ENCODE data around the gene SELENOV.
"Not testable (repeated sequence)": the region's sequence is repeated elsewhere in the genome, so short reads cannot be mapped to it uniquely, and the experiment has no call there.

Gene SELENOV

DNA sequence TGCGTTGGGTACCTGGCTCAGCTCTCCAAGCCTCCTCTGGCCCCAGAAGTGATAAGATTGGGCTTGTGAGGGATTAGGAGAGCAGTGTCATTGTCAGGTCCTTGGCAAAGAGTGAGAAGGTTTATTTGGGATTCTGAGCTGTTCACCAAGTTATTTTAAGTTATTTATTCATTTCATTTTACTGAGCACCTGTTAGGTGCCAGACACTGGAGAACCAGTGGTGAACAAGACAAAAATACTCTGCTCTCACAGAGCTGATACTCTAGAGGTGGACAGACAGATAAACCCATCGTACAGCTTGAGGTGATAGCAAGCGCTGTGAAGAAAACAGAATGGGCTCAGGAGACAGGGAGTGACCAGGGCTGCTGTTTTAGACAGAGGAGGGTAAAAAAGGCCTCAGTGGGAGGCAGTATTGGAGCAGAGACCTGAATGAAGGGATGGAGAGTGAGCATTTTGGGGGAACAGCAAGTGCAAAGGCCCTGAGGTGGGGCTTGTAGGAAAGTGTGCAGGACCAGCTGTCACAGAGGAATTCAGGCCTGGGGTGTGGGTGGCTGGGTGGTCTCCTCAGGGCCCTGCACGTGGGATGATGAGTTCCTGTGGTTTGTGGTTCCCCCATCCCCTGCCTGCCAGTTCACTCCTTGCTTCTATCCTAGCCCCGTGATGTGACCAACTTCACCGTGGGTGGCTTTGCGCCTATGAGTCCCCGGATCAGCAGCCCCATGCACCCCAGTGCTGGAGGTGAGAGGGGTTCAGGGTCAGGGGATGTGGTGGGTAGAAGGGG lies 43.0 kb upstream of the SELENOV start:
- TF ChIP-seq, protein P1, sequence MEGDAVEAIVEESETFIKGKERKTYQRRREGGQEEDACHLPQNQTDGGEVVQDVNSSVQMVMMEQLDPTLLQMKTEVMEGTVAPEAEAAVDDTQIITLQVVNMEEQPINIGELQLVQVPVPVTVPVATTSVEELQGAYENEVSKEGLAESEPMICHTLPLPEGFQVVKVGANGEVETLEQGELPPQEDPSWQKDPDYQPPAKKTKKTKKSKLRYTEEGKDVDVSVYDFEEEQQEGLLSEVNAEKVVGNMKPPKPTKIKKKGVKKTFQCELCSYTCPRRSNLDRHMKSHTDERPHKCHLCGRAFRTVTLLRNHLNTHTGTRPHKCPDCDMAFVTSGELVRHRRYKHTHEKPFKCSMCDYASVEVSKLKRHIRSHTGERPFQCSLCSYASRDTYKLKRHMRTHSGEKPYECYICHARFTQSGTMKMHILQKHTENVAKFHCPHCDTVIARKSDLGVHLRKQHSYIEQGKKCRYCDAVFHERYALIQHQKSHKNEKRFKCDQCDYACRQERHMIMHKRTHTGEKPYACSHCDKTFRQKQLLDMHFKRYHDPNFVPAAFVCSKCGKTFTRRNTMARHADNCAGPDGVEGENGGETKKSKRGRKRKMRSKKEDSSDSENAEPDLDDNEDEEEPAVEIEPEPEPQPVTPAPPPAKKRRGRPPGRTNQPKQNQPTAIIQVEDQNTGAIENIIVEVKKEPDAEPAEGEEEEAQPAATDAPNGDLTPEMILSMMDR (IDR thresholded peaks at IDR 0.05; ENCODE audit: low read length, missing control alignments) = no peak
- DNase-seq (ENCODE audit: low read depth) = no peak
- H3K4me3 ChIP-seq (replicated peaks; ENCODE audit: low read depth, low read length) = no peak overlapping the region

DNA sequence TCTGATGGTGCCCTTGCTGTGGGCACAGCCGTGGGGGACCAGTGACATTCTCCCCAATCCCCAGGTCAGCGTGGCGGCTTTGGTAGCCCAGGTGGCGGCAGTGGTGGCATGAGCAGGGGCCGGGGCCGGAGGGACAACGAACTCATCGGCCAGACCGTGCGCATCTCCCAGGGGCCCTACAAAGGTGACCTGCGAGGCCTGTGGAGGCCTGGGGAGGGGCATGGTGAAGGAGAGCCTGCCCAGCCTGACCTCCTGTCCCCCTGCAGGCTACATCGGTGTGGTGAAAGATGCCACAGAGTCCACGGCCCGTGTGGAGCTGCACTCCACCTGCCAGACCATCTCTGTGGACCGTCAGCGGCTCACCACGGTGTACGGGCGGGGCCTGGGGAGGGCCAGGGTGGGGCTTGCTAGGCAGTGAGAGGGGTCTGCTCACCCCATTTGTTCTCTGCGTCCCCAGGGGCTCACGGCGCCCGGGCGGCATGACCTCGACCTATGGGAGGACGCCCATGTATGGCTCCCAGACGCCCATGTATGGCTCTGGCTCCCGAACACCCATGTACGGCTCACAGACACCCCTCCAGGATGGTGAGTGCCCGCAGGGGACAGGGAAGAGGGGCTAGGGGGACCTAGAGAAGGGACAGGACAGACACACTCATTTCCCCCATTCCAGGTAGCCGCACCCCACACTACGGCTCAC lies 42.0 kb upstream of the SELENOV start:
- TF ChIP-seq, protein P1 (IDR thresholded peaks at IDR 0.05; ENCODE audit: low read length, missing control alignments) = no peak
- no peak overlapping the region for H3K4me3 ChIP-seq (replicated peaks; ENCODE audit: low read depth, low read length)
- no peak for DNase-seq (ENCODE audit: low read depth)

DNA sequence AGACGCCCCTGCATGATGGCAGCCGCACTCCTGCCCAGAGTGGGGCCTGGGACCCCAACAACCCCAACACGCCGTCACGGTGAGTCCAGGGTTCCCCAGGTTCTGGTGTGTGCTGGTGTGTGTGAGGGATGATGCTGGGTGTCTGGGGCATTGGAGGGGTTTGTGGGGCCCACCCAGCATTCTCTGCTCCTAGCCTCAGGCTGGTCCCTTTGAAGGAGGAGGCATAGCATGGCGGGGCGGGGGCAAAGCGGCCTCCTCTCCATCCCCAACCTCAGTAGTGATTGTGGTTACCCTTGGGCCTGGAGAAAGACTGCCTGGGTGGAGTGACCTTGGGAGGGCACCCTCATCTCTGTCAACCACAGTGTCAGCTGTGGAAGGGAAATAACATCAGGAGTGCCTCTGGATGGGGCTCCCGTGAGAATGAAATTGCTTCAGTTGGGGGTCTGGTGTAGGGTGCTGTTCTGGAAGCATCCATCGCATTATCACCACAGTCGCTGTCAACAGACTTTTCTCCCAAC lies 41.4 kb upstream of the SELENOV start:
- TF ChIP-seq, protein P1 (IDR thresholded peaks at IDR 0.05; ENCODE audit: low read length, missing control alignments) = no peak
- H3K4me3 ChIP-seq (replicated peaks; ENCODE audit: low read depth, low read length) = no peak overlapping the region
- no peak for DNase-seq (ENCODE audit: low read depth)

DNA sequence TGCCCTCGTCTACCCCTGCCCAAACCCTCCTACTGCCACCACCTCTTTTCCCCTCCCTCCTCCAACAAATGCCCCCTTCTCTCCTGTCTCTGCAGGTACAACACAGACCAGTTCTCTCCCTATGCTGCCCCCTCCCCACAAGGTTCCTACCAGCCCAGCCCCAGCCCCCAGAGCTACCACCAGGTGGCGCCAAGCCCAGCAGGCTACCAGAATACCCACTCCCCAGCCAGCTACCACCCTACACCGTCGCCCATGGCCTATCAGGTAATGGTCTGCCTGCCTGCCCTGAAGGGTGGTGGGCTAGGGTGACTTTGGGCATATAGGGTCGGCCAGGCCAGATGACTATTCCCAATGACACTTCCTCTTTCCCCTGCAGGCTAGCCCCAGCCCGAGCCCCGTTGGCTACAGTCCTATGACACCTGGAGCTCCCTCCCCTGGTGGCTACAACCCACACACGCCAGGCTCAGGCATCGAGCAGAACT lies 40.8 kb upstream of the SELENOV start:
- H3K4me3 ChIP-seq (replicated peaks; ENCODE audit: low read depth, low read length) = no peak overlapping the region
- DNase-seq (ENCODE audit: low read depth) = peak; percentile 46
- TF ChIP-seq, protein P1 (IDR thresholded peaks at IDR 0.05; ENCODE audit: low read length, missing control alignments) = peak; percentile 87

DNA sequence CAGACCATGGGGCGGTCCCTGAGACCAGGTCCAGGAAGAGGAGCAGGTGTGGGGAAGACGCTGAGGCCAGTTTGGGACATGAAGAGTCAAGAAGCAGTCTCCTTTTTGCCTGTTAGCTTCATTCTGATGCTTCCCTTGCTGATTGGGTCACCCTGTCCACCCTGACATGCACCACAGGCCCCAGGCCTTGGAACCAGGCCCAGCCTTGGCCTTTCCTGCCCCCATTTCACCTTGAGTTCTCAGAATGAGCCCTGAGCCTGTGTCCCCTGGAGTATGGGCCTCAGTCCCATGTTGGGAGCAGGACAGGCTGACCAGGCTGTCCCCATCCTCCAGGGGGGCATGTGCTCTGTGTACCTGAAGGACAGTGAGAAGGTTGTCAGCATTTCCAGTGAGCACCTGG lies 39.2 kb upstream of the SELENOV start:
- no peak overlapping the region for H3K4me3 ChIP-seq (replicated peaks; ENCODE audit: low read depth, low read length)
- TF ChIP-seq, protein P1 (IDR thresholded peaks at IDR 0.05; ENCODE audit: low read length, missing control alignments) = no peak
- no peak for DNase-seq (ENCODE audit: low read depth)

DNA sequence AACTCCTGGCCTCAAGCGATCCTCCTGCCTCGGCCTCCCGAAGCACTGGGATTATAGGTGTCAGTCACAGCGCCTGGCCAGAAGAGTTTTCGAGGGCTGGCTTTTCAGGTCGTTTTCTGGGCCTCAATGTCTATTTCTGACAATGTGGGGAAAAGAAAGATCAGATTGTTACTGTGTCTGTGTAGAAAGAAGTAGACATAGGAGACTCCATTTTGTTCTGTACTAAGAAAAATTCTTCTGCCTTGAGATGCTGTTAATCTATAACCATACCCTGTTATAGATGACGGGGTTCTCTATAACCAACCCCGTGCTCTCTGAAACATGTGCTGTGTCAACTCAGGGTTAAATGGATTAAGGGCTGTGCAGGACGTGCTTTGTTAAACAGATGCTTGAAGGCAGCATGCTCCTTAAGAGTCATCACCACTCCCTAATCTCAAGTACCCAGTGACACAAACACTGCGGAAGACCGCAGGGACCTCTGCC lies 35.6 kb upstream of the SELENOV start:
- not testable (repeated sequence) for DNase-seq (ENCODE audit: low read depth); H3K4me3 ChIP-seq (replicated peaks; ENCODE audit: low read depth, low read length)

DNA sequence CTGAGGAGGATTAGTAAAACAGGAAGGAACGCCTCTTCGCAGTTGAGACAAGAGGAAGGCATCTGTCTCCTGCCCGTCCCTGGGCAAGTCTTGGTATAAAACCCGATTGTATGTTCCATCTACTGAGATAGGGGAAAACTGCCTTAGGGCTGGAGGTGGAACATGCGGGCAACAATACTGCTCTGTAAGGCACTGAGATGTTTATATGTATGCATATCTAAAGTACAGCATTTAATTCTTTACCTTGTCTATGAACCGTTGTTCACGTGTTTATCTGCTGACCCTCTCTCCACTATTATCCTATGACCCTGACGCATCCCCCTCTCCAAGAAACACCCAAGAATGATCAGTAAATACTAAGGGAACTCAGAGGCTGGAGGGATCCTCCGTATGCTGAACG lies 35.0 kb upstream of the SELENOV start:
- peak overlapping the region; percentile 99 for H3K4me3 ChIP-seq (replicated peaks; ENCODE audit: low read depth, low read length)

More for the DNA sequence above, 35.0 kb upstream of the SELENOV start:
- no peak for DNase-seq (ENCODE audit: low read depth)
- TF ChIP-seq, protein P1 (IDR thresholded peaks at IDR 0.05; ENCODE audit: low read length, missing control alignments) = no peak
